GM18505 (cell line): ENCODE data around the gene NQO2.

Experiments used
- ATAC-seq: cut with Tn5 transposase; IDR thresholded peaks from one replicate; pipeline ENCODE4 v1.9.1; 2021; ENCODE audit not compliant: unreplicated experiment
- POLR2A ChIP-seq: IDR thresholded peaks from 4 replicates; pipeline ENCODE4 v1.6.1; 2011; ENCODE audit warnings: borderline replicate concordance; ENCODE audit not compliant: insufficient read depth, insufficient read length; ENCODE audit errors: extremely low read depth

Gene NQO2

DNA sequence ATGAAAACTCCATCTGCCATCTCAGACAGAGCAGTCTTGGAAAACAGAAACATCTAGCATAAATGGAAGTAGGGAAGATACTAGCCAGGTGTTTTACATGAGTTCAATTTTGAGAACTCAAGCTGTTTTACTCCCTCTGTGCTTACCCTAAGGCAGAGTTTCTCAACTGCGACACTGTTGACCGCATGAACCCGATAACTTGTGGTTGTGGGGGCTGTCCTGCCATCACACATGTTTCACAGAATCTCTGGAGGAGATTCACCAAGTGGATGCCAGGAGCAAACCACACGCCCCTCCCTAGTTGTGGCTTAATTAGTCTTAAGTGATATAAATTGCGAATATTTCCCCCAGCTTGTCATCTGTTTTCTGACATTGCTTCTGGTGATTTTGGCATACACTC is 26.0 kb upstream of the NQO2 start:
- no peak for ATAC-seq
- TF ChIP-seq POLR2A, result no peak

DNA sequence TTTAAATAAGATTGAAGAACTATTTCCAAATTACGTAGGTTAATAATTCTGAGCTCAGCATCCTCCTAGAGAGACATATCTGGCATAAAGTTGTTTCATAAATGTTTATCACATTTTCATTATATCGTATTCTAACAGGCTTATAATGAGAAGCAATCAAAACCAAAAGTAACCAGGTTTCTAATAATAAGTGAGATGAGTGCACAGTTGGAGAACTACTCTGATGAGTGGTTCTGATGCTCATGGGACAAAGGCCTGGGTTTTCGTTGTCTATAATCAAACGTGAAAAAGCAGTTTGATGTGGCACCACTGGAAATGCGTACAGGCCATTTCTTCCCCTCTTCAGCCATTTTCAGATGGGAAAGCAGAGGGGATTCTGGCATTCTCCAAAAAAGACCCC is 23.6 kb upstream of the NQO2 start:
- TF ChIP-seq POLR2A, result no peak
- no peak for ATAC-seq

DNA sequence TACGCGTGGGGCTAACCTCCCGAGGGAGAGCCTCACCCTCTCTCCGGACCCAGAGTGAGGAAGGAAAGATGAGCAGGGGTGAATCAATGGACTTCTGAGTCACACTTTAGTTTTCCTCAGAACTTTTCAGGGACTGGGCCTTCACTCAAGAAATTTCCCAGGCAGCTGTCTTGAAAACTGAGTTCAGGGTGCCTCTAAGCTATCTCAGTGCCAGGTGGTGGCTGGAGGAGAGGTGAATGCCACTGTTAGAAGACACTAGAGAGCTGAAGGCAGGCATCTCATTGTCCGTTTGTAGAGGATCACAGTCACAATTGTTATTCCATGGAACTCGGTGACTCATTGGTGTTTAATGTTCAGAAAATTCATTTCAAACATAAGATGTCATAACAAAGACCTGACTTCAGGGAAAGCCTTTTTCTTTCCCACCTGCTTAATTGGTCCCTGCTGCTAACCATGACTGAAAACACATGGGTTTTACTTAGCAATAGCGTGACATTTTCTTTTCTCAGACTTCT is 23.1 kb upstream of the NQO2 start:
- ATAC-seq, result no peak
- no peak for TF ChIP-seq POLR2A

DNA sequence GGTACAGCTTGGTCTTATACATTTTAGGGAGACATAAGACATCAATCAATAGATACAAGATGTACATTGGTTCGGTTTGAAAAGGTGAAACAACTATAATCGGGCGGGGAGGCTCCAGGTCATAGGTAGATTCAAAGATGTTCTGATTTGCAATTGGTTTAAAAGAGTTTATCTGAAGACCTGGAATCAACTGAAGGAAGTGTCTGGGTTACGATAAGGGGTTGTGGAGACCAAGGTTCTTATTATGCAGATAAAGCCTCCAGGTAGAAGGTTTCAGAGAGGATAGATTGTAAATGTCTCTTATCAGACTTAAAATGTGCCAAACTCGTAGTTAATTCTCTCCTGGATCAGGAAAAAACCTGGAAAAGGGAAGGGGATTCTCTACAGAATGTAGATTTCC is 22.4 kb upstream of the NQO2 start:
- no peak for ATAC-seq
- no peak for TF ChIP-seq POLR2A

DNA sequence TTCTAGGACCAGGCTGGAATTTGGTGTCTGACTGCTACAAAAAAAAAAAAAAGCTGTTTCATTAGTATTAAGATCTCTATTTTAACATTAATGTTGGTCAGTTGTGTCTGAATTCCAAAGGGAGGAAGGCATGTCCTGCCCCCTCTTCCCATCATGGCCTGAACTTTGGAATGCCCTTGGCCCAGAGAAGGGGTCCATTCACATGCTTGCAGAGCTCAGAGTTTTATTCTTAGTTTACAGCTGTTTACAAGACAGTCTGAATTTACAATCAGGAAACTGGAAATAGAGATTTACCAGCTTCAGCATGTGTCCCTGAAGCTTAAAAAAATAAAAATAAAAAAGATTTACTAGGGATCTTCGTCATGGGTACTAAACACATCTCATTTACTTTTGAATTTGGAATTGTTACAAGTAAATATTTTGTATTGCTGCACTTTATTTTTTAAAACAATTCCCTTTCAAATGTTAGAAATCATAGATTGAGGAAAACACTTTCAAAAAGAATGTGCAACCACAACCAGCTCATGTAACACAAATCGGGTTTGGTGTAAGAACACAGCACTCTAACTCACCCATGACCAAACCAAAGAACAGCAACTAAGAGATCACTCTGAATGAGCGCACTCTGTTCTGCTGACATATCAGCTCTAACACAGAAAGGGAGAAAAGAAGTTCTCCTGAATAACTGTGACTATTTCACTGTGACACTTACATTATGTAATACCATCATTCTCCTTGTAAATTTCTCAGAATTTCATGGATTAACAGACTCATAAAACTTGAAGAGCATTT is 21.7 kb upstream of the NQO2 start:
- no peak for TF ChIP-seq POLR2A
- no peak for ATAC-seq

DNA sequence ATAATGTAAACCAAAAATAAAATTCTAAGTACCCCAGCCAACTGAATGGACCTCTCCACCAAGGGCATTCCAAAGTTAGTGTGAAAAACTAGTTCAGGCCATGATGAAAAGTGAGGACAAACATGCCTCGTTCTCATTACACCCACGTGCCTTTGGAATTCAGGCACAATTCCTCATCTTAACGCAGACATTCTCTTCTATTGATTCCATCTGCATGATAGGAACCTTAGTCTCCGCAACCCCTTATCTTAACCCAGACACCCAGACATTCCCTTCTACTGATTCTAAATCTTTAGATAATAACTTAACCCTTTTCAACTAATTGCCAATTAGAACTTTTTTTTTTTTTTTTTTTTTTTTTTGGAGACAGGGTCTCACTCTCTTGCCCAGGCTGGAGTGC is 20.8 kb upstream of the NQO2 start:
- no peak for TF ChIP-seq POLR2A
- ATAC-seq, result no peak

DNA sequence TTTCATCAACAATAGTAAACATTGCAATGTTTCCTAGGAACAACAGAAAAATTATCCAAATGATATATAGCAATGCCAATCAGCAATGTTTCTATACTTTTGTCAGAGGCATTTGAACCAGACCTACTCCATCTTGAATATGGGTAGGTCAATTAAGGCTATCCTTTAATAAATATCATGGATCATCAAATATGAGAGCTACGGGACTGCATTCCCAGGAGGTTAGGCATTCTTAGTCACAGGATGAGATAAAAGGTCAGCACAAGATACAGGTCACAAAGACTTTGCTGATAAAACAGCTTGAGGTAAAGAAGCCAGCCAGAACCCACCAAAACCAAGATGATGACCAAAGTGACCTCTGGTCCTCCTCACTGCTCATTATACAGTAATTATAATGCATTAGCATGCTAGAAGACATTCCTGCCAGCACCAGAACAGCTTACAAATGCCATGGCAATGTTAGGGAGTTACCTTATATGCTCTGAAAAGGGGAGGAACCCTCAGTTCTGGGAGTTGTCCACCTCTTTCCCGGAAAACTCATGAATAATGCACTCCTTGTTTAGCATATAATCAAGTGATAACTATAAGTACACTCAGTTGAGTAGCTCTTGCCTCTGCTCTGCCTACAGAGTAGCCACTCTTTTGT is 19.8 kb upstream of the NQO2 start:
- no peak for TF ChIP-seq POLR2A
- no peak for ATAC-seq

DNA sequence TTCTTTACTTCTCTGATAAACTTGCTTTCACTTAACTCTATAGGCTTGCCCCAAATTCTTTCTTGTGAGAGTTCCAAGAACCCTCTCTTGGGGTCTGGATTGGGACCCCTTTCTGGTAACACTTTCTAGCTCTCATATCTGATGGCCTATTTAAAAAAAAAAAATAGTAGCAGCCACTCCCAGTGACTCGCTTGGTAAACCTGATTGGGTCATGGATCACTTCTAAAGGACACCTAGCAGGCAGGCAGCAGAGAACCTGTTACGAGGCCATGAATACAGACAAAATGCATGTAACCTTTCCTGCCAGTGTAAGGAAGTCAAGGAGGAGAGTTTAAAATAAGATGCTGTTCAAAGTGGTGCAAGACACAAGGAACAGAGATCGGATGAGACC is 19.2 kb upstream of the NQO2 start:
- no peak for ATAC-seq
- TF ChIP-seq POLR2A, result no peak

DNA sequence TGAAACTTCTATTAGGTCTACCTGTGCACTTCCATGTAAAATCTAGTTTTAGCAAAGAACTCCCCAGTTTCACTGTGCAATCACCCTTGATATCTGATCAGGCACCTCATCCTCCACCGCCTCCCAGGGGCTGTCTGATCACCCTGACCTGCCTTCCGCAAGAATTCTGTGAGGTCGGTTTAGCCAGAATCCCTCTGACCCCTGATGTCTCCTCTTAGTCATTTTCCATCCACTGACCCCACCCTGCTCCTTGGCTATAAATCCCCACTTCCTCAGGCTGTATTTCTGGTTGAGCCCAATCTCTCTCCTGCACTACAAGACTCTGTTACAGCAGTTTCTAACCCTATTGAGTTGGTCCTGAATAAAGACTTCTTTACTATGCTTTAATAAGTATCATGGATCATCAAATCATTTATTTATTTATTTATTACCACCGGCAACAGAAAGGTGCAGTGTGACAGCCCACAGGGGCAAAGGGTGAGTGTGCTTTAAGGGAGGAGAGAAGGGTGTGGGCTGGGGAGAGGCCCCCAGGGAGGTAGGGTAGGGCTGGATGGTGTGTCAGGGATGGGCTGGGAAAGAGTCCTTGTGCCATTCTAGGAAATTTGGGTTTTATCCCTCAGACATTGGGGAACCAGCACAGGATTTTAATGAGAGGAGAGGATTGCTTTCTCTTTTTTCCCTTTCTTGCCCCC is 17.1 kb upstream of the NQO2 start:
- TF ChIP-seq POLR2A, result no peak
- ATAC-seq, result no peak

DNA sequence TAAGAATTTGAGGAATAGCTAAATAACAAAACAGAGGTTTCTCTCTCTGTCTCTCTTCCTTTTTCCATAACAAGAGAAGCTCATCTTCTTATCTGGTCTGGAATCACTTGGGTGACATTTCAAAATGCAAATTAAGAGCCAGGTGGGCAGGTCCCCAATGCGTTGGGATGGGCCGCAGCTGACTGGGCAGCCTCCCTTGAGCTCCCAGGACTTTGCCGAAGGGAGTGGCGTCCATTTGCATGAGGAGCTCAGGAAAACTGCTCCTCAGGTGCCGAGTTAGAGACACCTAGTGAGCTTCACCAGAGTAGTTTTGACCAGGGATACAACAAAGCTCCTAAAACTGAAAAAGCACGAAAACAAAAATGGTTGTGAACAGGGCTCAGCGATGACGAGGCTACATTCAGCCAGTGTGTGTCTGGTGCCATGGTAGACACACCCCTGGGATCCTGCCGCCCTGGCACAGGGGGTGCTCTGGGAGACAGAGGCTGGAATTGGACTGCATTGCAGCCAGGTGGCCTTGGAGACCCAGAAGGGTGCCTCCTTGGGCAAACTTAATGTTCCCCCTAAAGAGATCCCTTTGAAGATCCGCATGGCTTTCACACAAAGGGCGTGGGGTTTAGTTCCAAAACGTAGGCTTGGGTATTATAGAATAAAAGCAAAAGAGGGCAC is 14.8 kb upstream of the NQO2 start:
- ATAC-seq, result no peak
- TF ChIP-seq POLR2A, result no peak

DNA sequence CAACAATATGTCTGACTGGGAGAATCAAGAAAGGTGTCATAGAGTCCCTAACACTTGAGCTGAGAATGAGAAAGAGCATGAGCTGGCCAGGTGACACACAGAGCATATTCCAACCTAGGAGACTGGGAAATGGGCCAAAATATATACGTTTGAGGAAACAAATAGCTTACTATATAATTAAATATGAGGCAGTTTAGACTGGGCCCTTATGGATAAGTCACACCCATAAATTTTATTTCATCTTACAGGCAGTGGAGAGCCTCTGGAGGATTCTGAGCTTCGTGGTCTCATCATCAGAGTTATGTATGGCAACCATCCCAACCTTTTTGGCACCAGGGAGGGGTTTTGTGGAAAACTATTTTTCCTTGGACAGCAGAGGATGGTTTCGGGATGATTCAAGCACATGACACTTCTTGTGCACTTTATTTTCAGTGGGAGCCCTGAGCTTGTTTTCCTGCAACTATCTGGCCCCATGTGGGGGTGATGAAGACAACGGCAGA is 12.9 kb upstream of the NQO2 start:
- ATAC-seq, result no peak

DNA sequence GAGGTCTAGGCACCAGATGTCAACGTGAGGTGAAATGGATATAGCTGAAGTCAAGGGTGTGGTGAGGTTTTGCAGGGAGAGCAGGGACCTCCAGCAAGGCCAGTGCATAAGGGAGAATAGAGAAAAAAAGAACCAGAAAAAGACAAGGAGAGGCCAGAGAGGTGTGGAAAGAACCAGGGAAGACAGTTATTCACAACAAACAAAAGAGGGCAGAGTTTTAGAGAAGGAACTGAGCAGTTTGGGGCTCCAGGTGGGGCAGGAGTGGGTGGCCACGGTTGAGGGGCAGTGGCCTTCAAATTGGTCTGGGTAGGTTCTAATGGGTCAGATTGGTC is 11.6 kb upstream of the NQO2 start:
- no peak for TF ChIP-seq POLR2A

More for the DNA sequence above, 12.9 kb upstream of the NQO2 start:
- no peak for TF ChIP-seq POLR2A

DNA sequence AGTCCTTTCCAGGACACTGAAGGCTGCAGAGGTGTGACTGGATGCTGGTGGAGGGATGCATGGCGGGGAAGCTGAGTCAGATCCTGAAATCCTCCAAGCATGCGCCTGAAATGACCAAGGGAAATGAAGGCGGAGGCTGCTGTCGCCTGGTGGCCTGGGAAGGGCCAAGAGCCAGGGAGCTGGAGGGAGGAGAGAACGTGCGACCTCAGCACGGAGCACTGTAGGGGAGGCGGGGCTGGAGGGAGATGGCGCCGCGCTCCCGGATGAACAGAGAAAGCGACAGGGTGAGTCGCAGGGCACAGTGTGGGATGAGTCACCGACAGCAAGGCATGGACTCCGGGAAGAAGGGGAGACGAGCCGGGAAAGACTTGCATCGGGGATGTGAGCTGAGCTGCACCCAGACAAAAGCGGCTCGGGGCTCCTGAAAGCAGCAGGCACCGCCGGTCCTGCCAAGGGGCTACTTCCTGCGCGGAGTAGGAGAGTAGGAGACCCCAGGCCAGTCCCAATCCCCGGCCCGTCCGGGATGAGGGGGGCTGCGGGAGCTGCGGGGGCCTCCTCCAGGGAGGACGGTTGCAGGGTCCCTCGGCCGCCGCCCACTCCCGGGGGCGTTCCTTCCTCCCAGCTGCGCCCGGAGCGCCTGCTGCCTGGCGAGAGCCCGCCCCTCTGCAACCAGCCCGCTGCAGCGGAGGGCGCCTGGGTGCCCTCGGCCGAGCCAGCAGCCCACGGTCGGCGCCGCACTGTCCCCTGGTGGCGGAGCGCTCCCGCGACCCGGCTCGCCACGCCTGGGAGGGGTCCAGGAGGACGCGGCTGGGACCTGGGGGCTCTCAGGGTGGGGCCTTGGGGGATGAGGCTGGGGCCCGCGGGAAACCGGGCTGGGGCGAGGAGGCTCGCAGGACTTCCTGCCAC is 11.0 kb upstream of the NQO2 start:
- ATAC-seq, result peak; percentile 69
- TF ChIP-seq POLR2A, result peak; percentile 51

More for the DNA sequence above, 11.6 kb upstream of the NQO2 start:
- ATAC-seq, result no peak
